Stimulated activated CD4-positive, alpha-beta T cell treated with anti-CD3 and anti-CD28 coated beads, Interleukin-2, amount 100 ng/mL, for 4 hours (primary cell): ENCODE data around the gene WNT7B.

ENCODE experiments used
- DNase-seq: peaks from one replicate; pipeline ENCODE4 v3.0.0-alpha.2; 2020; ENCODE audit warnings: low read depth

WNT7B gene

DNA sequence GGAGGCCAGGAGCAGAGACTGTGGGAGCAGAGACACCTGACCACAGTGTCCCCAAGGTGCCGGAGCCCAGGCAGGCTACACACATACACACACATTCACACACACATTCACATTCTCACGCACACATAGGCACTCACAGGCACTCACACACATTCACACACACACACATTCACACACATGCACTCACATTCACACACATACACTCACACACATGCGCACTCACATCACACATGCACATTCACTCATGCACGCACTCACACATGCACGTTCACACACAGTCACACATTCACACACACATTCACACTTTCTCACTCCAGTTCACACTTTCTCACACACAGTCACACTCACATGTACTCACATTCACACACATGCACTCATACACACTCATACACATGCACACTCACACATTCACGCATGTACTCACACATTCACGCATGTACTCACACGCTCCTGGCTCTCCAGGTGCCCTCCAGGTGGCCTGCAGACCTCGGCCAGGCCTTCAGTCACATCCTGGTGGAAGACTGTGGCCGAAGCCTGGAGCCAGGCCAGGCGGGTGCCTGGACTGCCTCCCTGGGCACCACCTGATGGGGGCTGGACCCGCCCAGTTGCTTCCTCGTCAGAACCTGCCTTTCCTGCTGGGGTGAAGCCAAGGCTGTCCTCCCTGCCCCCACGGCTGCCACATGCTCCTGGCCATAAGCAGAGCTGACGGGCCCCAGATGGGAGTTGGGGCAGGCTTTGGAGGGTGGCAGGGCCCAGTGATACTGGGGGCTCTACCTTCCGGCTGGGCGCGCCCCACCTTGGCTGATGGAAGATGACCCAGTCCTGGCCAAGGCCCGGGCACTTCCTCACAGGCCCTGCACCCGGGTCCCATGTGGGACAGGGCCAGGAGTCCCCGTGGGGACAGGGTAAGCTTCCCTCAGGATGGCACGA lies 89.5 kb downstream of the WNT7B start:
- DNase-seq, result no peak

DNA sequence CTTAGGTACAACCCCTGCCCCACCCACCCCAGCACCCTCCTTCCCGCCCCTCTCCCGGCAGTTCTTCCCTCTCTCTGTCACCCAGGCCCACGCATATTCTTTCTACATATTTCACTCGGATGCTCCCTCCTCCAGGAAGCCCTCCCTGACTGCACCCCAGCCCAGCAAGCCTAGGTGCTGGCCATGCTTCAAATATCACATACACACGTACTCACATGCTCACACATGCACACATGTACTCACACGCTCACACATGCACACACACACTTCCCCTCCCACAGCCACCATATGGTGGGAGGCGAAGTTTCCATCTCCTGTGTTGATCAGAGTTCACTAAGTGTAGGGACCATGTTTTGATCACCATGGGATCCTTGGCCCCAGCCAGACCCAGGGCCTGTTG lies 90.4 kb downstream of the WNT7B start:
- DNase-seq, result no peak

DNA sequence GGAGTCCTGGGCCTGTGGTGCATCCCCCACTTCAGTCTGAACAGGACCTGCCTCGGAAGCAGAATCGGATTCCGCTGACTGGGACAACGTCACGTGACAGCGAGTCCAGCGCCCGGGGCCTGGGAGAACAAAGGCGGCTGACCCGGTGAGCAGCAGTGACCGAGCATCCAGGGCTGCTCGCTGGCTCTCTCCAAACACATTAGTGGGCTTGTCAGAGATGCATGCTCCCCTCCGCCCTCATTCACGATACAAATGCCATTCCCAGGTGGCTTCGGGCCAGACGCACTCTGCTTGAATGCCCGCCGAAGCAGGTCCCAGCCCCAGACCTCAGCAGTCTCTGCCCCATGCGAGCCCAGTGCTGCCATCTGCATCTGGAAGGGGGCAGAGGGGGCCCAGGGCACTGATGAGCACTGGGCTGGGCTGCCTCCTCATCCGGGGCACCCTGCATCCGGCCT lies 91.0 kb downstream of the WNT7B start:
- DNase-seq, result no peak

DNA sequence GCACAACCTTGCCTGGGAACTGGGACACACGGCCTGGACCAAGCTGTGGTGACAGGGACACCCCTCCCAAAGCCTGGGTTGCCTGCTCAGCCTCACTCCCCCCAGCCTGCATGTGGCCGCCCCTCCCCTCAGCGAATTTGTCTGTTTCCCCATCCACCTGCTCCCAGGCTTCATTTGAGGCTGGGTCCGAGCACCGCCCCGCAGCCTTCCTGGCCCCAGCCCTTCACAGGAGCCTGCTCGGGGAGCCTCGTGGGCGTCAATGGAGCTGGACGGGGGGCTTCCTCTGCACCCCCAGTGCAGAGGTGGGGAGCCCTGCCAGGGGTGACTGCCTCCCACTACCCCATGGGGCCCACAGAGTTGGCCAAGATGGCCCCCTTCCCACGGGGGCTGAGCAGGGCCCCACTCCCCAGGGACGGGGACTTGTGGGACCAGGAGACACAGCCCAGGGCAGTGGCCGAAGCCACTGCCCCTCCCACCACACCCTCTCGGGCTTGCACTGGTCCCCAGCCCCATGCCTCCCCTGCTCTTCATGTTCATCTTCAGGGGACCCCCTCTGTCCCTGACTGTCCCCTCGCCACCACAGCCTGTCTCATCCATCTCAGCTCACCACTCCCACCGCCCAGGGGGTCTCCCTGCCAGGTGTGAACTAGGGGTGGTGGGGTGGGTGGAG lies 91.7 kb downstream of the WNT7B start:
- DNase-seq, result no peak

DNA sequence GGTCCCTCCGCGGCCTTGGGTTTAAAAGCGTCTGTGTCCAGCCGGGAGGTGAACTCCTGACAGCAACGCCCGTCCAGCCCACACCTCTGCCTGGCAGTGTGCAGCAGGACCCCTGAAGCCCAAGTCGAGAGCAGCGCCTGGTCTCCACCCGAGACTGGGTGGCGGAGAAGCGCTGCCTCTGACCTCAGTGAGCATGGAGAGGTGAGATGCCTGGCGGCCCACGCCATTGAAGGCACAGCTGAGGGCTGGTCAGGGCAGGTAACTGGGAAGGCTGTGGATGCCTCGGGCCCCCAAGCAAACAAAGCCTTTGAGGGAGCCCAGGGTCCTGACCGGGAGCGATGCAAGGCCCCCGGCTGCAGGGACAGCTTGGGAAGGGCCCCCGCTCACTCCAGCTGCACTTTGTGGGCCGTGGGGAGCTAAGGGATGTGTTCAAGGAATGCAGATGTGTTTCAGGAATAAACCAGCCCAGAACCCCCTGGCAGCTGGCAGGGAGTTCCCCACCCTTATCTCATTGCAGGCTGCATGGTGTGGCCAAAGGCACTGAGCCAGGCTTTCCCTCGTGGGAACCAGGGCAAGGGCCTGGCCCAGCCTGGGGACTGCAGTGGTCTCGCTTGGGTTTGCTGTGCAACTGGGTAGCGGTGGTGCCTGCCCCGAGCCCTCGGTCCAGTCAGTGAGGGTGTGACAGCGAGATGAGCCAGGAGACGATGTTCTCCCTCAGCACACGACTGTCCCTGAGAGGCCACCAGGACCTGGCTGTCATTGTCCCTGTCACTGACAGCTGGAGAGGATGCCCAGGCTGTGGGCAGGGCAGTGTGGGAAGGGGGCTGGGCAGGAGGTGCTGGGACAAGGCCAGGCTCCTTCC lies 92.5 kb downstream of the WNT7B start:
- no peak for DNase-seq

DNA sequence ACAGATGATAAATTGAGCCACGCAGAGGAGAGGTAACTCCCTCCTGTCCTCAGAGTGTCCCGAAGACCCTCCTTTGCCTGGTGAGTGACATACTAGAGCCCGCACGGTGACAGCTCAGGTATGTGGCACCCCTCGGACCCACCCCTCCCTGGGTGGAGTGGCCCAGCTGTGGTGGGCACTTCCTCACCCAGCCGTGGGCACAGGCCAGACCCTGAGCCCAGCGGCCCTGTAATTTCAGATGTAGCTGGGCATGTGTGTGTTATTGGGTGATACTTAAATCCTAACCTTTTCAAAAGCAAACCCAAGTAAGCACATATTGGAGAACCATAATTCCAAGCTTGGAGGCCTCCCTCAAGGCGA lies 93.2 kb downstream of the WNT7B start:
- DNase-seq, result no peak

DNA sequence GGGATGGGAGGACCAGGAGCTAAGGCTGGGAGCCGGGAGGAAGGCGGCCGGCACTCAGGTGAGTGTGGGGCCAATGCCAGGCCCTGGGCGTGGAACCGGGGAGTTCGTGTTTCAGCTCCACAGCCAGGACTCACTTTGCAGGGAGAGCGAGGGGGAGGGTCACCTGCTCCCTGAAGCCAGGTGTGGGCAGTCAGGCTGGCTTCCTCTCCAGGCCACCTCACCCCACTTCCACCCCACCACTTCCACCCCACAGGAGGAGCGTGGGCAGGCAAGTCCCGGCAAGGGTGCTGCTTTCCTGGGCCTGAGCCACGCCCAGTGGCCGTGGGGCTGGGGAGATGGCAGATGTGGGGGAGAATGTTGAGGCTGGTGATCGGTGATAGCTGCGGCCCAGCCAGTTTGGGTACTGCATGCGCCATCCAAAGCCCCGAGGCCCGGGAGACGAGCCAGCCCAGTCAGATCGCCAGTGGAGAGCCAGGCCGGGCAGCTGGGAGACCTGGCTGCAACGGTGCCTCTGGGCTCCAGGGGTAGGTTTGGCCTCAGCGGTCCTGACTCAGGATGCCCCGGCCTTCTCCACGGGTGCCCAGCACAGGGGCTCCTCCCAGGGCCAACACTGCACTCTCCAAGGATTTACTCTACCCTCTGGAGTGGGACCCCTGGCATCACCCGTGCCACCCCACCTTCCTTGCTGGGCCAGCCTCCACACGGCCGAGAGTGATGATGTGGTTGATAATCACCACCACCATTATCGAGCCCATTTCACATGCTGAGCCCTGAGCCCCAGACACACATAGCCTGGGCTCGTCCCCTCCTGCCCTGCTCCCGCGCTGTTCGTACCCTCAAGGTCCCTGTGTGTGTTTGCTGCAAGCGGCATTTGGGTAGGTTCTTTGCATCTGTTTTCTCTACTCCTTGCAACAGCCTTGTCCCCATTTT lies 93.8 kb downstream of the WNT7B start:
- DNase-seq, result no peak

DNA sequence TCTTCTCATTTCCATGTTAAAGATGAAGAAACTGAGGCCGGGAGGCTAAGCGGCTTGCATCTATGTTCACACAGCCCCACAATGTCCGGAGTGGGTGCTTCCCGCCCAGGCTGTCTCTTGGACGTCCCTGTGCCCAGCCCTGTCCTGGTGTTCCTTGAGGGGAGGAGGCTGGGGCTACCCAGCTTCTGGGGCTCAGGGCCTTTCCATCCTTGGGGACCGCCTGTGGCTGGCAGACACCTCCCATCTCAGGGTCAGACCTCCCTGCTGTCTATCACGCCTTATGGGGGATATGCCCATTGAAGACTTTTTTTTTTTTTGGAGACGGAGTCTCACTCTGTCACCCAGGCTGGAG lies 95.5 kb downstream of the WNT7B start:
- no peak for DNase-seq

DNA sequence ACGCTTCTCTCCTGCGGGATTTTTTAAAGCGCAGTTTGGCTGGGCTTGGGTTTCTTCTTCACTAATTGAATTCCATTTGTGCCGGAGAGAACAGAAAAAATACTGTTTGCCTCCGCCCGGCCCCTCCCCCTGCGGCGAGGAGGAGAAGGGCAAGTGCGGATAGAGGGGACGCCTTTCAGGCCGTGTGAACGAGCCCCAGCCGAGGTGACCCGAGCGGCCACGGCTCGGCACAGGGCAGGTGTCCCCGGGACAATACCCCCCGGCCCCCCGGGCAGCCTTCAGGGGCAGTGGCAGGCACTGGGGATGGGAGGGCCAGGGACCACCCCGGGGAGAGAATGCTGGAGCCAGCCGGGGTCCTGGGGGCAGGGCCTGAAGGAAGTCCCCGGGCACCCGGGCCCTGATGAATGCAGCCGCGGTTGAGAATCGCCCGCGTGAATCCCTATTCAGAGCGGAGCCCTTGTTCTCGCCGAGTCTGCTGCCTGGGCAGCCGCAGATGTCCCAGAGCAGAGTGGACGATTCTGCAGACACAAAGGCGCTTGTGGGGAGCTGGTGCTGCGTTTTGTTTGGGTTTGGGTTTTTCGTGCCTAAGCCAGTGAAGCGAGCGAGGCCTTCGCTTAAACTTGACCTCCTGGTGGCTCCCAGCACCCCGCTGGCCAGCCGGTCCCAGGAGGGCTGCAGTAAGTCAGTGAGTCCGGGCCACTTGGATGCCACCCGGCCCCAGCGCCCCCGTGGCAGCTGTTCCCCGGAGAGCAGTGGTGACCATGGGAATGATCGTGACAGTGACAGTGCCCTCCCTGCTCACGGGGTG lies 96.0 kb downstream of the WNT7B start:
- no peak for DNase-seq

DNA sequence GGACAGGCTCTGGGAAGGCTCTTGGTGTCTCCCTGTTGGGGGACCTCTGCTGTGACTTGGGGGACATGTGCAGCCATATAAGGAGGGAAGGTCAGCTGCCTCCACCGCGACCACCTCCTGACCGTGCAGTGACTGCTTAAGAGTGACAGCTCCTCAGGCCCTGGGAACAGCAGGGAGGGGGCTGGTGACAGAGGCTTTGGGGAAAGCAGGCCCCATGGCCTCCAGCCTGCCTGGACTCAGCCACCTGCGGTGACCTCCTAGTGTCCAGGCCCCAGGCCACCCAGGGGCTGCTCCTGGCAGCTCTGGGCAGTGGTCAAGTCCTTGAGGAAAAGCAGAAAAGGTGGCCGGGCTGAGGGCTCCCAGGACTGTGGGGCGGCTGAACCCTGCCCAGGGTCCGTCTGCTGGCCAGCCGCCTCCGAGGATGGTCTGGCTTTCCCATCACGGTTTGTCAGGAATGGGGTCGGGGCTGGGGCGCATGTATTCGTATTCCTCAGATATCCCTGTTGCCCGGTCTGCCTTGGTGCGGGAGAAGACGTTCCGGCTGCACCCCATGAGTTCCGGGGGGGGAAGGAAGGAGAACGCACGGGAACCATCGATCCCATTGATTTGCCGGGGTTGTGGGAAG lies 96.8 kb downstream of the WNT7B start:
- no peak for DNase-seq

DNA sequence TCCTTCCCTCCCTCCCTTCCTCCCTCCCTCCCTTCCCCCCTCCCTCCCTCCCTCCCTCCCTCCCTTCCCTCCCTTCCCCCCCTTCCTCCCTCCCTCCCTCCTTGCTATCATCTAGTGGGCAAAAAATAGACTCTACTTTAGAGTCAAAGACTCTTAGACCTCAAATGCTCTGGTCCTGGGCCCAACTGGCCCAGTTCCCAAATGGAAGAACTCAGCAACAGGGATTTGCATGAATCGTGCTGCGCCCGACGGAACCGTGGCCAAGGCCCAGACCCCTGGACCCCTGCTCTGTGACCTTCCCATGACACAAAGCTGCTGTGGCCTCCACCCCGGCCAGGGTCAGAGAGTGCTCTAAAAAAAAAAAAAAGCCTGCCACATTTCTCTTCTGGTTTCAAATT lies 97.4 kb downstream of the WNT7B start:
- DNase-seq, result no peak

DNA sequence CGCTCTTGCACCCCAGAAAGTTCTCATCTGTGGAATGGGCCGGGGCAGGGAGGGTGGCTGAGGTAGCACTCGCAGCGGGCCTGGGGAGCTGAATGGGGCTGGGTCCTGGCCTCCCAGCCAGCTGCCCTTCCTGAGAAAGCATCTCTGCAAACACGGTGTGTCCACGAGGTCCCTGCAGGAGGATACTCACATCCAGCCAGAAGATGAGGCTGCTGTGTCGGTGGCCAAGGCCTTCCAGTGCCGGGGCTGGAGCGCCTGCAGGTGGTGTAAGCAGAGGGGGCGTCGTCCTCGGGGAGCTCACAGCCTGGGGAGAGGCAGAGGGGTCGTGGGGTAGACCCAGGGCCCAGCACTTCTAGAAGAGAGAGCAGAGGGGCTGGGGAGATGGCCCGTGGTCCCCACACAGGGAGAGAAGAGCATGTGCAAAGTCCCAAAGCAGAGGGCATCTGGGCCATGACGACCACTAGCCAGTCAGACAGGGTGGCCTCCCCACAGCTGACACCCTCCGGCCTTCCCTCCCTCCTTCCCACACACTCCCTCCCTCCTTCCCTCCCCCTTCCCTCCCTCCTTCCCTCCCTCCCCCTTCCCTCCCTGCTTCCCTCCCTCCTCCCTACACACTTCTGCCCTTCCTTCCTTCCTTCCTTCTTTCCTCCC lies 97.9 kb downstream of the WNT7B start:
- DNase-seq, result no peak

DNA sequence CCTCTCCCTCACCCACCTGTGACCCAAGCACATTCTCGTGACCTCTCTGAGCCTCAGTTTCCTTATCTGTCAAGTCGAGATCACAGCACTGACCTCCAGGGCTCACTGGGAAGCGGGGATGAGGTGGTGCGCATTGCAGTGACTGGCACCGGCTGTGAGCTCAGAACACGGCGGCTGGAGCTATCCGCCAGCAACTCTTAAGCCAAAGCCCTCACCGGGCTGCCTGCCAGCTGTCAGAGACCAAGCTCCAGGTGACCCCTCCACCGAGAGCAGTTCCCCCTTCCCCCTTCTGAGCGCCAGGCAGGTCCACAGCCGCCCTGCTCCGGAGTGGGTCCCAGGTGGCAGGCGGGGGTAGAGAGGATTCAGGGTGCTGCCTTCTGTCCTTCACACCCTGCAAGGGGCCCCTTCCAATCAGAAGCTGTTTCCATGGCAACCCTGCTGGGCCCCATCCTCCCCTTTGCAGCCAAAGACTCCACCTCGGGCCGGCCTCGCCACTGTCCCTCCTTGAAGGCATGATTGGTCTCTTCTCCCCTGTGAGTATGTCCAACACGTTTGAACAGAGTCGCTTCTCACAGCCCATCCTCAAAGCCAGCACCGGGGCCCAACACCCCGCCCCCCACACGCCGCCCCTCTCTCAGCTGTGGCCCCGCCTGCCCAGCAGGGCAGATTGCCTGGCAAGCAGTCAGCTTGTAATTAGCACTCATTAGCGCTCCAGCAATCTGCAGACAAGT lies 98.7 kb downstream of the WNT7B start:
- DNase-seq, result no peak

DNA sequence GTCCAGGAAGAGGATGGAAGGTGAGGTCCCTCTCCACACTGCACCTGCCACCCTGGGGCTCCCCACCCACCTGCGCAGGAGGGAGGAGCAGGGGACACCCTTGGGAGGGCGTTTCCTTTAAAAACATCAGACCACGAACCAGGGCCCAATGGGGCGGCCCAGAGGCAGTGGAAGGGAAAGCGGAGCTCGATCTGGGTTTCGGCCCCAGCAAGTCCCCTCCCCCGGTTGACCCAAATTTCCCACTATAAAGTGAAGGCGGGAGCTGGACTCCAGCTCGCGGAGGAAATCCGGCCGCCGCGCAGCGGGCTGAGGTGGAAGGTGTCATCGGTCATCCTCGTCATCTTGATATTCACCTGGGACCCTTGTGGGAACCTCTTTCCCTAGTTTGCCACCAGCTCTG lies 99.3 kb downstream of the WNT7B start:
- no peak for DNase-seq

DNA sequence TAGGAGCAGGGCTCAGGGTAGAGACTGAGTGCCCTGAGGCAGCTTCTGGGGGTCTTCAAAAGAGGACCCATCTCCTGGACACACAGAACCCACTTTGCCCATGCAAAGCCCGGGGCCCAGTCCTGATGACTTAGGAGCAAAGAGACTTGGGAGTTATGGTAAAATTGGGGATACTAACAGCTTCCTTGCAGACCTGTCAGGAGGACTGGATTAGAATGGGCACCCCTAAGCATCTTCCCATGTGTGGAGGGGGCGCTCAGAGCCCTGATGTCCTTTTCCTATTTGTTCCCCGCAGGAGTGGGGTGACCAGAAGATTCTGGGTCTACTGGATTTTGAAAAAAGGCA lies 100.0 kb downstream of the WNT7B start:
- DNase-seq, result no peak

DNA sequence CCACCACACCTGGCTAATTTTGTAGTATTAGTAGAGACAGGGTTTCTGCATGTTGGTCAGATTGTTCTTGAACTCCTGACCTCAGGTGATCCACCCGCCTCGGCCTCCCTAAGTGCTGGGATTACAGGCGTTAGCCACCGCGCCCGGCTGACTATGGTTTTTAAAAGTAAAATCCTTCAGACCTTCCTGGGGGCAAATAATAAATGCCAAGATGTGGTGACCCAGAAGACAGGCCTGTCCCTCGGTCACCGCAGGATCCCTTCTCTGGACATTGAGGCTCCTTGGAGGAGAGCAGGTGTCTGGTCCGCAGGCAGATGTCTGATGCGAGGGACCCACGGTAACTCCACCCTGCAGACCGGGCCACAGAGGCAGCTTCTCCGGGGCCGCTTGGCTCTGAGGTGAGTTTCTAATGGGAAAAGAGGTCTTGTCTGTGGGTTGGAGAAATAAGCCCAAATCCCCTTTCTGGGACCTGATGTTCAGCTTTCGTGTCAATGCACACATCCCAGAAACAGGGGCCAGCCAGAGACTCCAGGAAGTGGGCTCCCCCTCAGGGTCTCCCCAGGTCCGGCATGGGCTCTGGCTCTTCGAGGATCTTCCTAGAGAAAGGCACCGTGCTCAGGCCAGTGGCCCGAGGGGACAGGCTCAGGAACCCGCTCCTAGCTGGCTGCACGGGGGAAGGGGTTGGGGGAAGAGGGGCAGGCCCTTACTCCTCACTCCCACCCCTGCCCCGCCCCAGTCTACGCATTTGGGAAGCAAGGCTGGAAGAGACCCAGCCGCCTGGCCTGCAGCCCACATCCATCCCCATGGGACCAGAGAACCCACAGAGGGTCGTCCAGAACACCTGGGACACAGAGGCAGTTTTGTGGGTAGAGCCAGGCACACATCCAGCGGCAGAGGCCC lies 100.6 kb downstream of the WNT7B start:
- DNase-seq, result no peak

DNA sequence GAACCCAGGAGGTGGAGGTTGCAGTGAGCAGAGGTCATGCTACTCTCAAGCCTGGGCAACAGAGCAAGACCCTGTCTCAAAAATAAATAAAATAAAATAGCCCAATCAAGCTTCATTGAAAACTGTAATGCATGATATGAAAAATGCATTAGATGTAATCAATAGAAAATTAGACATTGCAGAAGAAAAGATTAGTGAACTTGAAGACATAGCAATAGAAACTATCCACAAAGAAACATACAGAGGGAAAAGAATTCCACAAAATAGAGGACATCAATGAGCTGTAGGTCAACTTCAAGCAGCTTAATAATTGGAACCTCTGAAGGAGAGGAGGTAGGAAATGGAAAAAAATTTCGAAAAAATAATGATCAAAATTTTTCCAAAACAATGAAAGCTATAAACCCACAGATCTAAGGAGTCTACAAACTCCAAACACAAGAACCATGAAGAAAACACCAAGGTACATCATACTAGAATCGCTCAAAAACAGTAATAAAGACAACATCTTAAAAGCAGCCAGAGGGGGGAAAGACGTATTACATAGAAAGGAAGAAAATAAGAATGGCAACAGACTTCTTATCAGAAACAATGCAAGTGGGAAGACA lies 104.2 kb downstream of the WNT7B start:
- DNase-seq, result no peak

DNA sequence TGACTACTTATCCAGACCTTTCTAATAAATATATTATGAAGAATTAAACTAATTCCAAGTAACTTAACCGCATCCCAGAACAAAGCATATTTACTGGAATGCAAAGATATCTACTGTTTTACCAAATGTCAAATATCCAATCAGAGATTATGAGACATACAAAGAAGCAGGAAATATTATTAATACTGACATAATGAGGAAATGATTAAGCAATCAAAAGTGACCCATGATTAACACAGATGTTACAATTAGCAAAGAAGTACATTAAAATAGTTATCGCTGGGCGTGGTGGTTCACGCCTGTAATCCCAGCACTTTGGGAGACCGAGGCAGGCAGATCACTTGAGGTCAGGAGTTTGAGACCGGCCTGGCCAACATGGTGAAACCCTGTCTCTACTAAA lies 105.2 kb downstream of the WNT7B start:
- DNase-seq, result no peak
